MM.1S (cell line): Measurements from ENCODE around the gene SUCO.
"Not testable (repeated sequence)": the region's sequence is repeated elsewhere in the genome, so short reads cannot be mapped to it uniquely, and the experiment has no call there.

Experiments used
- EZH2 ChIP-seq: fragments of 300-600 bp; sonication (generic); optimal IDR thresholded peaks from 2 replicates; pipeline ENCODE3; 2017; ENCODE audit warnings: low read depth, mild to moderate bottlenecking, antibody characterized with exemption, low read length, mixed read lengths
- EZH2phosphoT487 ChIP-seq: fragments of 300-600 bp; sonication (generic); IDR thresholded peaks from 2 replicates; pipeline ENCODE4 v1.6.1; 2018; ENCODE audit warnings: antibody characterized with exemption, low read length
- TF ChIP-seq, protein P1 (sequence below): fragments of 300-600 bp; sonication (generic); IDR thresholded peaks from 2 replicates; pipeline ENCODE4 v1.5.1; 2016; ENCODE audit warnings: antibody characterized with exemption, low read length, mixed read lengths

DNA sequence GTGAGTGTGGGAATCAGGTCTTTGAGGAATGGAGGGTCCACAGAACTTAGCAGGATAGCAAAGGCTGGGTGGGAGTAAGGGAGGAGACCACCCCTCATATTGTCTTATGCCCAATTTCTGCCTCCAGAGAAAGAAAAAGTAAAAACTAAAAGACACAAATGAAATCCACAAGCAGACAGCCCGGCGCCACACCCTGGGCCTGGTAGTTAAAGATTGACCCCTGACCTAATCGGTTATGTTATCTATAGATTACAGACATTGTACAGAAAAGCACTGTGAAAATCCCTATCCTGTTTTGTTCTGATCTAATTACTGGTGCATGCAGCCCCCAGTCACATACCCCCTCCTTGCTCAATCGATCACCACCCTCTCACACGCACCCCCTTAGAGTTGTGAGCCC lies 36.8 kb upstream of the SUCO start:
- TF ChIP-seq, protein P1, sequence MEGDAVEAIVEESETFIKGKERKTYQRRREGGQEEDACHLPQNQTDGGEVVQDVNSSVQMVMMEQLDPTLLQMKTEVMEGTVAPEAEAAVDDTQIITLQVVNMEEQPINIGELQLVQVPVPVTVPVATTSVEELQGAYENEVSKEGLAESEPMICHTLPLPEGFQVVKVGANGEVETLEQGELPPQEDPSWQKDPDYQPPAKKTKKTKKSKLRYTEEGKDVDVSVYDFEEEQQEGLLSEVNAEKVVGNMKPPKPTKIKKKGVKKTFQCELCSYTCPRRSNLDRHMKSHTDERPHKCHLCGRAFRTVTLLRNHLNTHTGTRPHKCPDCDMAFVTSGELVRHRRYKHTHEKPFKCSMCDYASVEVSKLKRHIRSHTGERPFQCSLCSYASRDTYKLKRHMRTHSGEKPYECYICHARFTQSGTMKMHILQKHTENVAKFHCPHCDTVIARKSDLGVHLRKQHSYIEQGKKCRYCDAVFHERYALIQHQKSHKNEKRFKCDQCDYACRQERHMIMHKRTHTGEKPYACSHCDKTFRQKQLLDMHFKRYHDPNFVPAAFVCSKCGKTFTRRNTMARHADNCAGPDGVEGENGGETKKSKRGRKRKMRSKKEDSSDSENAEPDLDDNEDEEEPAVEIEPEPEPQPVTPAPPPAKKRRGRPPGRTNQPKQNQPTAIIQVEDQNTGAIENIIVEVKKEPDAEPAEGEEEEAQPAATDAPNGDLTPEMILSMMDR = not testable (repeated sequence)
- not testable (repeated sequence) for TF ChIP-seq EZH2, EZH2phosphoT487
